Activated CD4-positive, alpha-beta T cell treated with anti-CD3 and anti-CD28 coated beads, Interleukin-2, amount 50 U/mL, for 48 hours (primary cell): ENCODE results near the gene RBFOX1.

Source experiments
- DNase-seq, 2 experiments: peaks; one replicate each; pipeline ENCODE4 v3.0.0-alpha.2; 2020

Gene RBFOX1

GRCh38 chr16:7376227-7376626 lies 43.6 kb downstream of the RBFOX1 start:
- DNase-seq = no peak

GRCh38 chr16:7377231-7377630 lies 44.6 kb downstream of the RBFOX1 start:
- no peak for DNase-seq

- no peak for DNase-seq
These were observed 45.5 kb downstream of the RBFOX1 start for GRCh38 chr16:7378024-7378695.

GRCh38 chr16:7380441-7380840 lies 47.8 kb downstream of the RBFOX1 start:
- DNase-seq = no peak

- no peak for DNase-seq
These were observed 48.3 kb downstream of the RBFOX1 start for GRCh38 chr16:7380911-7381310.

GRCh38 chr16:7381671-7382070 lies 49.0 kb downstream of the RBFOX1 start:
- no peak for DNase-seq

- DNase-seq = no peak
These were observed 49.9 kb downstream of the RBFOX1 start for GRCh38 chr16:7382521-7382920.

- no peak for DNase-seq
These were observed 58.3 kb downstream of the RBFOX1 start for GRCh38 chr16:7390974-7391373.

GRCh38 chr16:7391694-7392093 lies 59.0 kb downstream of the RBFOX1 start:
- no peak for DNase-seq

GRCh38 chr16:7392206-7392605 lies 59.6 kb downstream of the RBFOX1 start:
- DNase-seq = no peak

- DNase-seq = no peak
These were observed 61.0 kb downstream of the RBFOX1 start for GRCh38 chr16:7393680-7394079.

- DNase-seq = no peak
These were observed 62.2 kb downstream of the RBFOX1 start for GRCh38 chr16:7394720-7395336.

GRCh38 chr16:7397901-7398300 lies 65.3 kb downstream of the RBFOX1 start:
- no peak for DNase-seq

- DNase-seq = no peak
These were observed 65.9 kb downstream of the RBFOX1 start for GRCh38 chr16:7398536-7398935.

- DNase-seq = no peak
These were observed 66.7 kb downstream of the RBFOX1 start for GRCh38 chr16:7399296-7399695.

GRCh38 chr16:7400117-7400890 lies 67.7 kb downstream of the RBFOX1 start:
- DNase-seq = no peak

- DNase-seq = no peak
These were observed 71.6 kb downstream of the RBFOX1 start for GRCh38 chr16:7404217-7404616.

GRCh38 chr16:7405166-7405565 lies 72.5 kb downstream of the RBFOX1 start:
- no peak for DNase-seq

GRCh38 chr16:7408700-7409365 lies 76.2 kb downstream of the RBFOX1 start:
- no peak for DNase-seq

GRCh38 chr16:7419441-7419840 lies 86.8 kb downstream of the RBFOX1 start:
- no peak for DNase-seq

GRCh38 chr16:7420079-7420478 lies 87.4 kb downstream of the RBFOX1 start:
- no peak for DNase-seq

GRCh38 chr16:7420843-7421242 lies 88.2 kb downstream of the RBFOX1 start:
- DNase-seq = no peak

- no peak for DNase-seq
These were observed 88.9 kb downstream of the RBFOX1 start for GRCh38 chr16:7421578-7421977.
